GM18499 (cell line): Measurements from ENCODE around the gene INTS1.

Experiments
- ATAC-seq: cut with Tn5 transposase; IDR thresholded peaks from one replicate; pipeline ENCODE4 v1.9.1; 2021; ENCODE audit warnings: moderate number of reproducible peaks; ENCODE audit not compliant: insufficient read depth, unreplicated experiment

Gene INTS1

DNA sequence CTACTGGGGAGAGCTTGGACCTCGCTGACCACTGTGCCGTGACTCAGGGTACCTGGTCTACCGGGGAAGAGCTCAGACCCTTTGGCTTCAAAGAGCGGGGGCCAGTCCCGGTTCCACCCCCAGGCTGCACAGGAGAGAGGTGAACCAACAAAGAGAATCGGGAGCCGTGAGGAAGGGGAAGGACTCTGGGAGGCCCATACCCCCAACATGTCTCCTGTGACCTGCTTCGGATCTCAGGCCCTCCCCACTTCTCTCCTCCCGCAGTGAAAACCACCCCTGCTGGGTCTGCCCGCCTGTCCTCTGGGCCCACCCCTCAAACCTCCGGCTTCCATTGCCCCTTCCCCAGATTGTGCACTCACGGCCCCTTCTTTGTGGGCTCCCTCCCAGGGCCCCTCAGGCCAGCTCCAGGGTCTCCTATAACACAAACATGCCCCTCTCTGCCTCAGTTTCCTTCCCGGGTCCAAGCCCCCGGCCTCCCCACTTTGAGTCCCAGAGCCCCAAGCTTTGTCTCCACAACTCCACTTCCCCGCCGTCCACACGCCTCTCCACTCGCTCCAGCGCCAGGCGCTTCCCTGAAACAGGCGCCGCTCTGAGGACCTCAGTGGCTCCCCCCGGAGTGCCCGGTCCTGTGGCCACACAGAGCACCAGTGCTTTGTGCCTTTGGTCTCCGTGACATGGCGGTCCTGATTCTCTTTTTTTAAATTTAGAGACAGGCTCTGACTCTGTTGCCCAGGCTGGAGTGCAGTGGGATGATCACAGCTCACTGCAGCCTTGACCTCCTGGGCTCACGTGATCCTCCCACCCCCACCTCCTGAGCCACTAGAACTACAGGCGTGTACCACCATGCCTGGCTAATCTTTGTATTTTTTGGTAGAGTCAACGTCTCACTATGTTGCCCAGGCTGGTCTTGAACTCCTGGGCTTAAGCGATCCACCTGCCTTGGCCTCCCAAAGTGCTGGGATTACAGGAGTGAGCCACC, 7.5 kb upstream of the INTS1 start:
- no peak for ATAC-seq

GRCh38 chr7:1510780-1511154, 6.6 kb upstream of the INTS1 start:
- no peak for ATAC-seq

DNA sequence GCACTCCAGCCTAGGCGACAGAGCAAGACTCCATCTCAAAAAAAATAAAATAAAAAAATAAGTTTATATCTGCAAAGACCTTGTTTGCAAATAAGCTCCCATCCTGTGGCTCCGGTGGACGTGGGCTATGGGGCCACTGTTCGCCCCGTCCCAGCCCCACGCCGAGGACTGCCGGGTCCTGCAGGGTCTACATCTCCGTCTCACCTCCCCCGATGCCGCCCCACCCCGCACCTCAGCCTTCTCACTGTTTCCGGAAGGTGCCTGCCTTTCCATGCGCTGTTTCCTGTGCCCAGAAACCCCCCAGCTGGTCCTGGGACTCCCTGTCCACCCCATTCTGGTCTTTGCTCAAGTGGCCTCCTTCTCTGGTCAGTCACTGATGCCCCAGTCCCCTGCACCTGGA, 5.0 kb upstream of the INTS1 start:
- no peak for ATAC-seq

- ATAC-seq, result no peak
Measured at GRCh38 chr7:1508277-1508758, 4.1 kb upstream of the INTS1 start.

GRCh38 chr7:1505731-1506550, 1.8 kb upstream of the INTS1 start:
- no peak for ATAC-seq

DNA sequence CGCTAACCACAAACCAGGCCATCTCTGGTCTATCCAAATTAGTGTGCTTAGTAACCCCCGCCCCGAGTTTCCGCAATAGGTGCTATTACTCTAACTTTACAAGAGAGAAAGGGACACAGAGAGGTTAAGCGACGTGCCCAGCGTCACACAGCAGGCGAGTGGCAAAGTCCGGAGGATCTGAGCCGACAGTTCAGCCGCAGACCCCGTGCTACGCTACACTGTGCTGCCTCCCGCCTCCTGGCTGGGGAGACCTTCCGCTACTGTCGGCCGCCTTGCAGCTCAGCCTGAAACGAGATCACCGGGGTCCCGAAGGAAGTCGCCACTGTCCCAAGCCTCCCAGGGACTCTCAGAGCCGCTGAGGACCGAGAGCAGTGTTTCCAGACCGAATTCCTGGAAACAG, 799 bp downstream of the INTS1 start:
- ATAC-seq, result no peak

GRCh38 chr7:1502845-1503244, 1.3 kb downstream of the INTS1 start:
- no peak for ATAC-seq

GRCh38 chr7:1501487-1502270, 2.5 kb downstream of the INTS1 start:
- no peak for ATAC-seq

- no peak for ATAC-seq
Measured at GRCh38 chr7:1500064-1500807, 4.0 kb downstream of the INTS1 start.

DNA sequence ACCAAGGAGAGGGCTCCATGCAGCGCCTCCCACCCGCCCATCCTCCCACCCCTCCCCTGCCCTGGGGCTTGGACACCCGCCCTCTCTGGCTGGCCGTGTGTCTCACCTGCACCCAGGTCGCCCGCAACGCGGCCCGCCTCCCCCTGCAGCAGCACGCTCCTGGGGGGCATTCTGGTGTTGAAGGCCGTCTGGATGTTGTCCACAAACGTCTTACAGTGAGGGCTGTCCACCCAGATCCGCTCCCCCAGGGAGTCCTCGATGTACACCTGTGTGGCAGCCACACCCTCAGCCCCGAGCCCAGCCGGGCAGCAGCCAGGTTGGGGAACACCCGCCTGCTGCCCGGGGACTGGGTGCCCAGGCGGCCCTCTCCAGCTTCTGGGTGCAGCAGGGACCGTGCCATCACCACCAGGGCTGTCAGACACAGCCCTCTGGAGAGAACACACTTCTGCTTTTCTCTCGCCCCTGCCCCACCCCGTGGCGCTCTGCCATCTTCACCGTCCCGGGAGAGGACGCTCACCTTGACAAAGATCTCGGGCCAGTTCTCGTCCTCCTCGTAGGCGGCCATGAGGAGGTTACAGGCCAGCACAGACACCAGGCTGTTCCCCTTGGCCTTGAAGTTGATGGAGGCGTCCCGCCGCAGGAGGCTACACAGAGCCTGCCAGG, 4.7 kb downstream of the INTS1 start:
- ATAC-seq, result no peak

DNA sequence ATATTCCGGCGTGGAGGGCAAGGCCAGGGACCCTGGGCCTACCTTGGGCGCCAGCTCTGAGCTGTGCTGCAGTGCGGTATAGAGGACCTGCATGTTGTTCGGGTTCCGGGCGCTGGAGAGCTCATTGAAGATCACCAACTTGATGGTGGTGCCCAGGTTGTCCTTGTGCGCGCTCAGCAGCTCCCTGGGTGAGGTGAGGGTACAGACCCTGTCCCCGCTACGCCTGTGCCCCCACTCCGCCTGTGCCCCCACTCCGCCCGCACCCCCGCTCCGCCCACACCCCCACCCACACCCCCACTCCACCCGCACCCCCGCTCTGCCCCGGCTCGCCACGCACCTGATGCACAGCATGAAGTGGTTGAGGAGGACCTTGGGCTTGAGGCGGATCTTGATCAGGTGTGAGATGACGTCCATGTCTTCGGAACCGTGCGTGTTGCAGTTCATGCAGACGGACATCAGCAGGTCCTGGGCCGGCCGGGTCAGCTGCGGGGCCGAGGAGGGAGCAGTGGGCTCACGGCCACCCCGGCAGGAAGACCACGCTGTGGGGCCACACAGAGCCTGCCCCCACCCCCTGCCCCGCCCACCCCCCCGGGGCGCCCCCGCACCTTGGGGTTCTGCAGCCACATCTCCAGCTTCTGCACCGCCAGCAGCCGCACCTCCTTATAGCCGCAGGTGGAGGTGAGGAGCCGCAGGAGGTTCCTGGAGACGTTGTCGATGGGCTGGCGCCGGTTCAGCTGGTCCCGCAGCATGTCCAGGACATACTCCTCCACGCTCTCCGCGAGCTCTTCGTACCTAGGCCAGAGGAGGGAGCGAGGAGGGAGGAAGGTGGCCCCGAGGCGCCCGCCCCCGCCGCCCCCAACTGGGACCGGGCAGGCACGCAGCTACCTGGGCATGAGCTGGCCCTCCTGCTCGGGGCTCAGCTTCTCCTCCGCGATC, 5.6 kb downstream of the INTS1 start:
- ATAC-seq, result no peak

DNA sequence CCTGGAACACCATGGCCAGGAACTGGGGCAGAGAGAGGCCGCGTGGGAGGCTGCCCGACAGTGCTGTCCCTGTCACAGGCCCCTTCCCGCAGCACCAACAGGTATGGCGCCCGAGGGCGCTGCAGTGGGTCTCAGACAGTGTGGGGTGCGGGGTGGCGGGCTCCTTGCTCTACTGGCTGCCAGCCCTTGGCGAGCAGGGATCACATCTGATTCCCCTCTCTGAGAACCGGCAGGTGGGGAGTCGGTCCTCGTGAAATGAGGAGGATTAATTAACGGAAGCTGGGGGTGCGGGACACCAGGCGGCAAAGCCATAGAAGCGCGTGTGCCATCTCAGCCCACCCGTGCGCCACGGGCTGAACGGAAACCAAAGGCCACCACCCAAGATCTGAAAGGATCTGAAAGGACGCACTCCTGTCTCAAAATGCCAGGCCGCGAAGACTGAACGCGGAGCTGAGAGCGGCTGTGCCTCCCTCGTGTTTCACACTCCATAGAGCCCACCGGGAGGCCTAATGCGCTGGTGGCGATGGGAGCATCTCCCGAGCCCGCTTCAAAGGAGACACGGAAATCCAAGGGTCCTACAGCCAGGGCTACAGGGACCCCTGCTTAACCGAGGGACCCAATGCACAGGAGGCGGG, 6.8 kb downstream of the INTS1 start:
- no peak for ATAC-seq

GRCh38 chr7:1496531-1497292, 7.5 kb downstream of the INTS1 start:
- ATAC-seq, result no peak

GRCh38 chr7:1495564-1496242, 8.5 kb downstream of the INTS1 start:
- no peak for ATAC-seq

DNA sequence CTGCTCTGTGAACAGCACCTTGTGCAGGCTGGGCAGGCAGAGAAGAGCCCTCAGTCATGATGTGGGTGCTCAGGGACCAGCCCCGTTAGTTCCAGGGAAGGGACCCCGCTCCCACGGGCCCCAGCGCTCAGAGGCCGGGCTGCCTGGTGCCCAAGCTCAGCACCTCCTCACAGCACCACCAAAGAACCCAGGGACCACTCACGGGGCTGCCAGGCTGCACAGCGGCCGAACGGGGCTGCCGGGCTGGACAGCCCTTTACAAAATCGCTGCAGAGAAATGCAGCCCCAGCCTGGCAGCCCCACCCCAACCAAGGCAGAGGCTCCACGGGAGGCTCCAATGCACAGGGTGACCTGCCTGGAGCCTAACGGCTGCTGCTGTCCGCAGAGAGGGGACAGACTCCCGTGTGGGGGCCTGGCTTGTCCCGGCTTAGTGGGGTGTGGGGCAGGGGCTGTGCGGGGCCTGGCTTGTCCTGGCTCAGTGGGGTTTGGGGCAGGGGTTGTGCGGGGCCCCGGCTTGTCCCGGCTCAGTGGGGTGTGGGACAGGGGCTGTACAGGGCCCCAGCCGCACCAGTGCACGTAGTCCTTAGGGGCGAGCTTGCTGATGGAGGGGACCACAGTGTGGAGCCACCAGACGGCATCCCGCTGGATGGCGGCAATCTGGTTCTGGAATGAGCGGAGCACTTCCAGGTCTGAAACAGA, 9.2 kb downstream of the INTS1 start:
- ATAC-seq, result no peak

DNA sequence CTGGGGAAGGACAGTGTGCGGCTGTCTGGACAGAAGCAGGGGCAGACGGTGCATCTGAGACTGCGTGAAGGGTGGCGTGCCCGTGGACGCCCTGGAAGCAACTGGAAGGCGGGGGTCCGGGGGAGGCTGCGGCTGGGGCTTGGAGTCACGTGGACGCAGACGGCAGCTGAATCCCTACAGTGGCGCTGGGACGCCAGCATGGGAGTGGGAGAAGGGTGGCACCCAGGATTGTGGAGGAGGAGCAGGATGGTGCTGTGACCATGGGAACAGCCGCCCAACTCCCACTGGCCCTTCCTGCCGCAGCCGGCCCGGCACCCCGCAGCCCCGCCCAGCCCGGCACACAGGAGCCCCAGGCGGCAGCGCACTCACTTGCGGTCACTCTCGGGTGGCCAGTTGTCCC, 9.7 kb downstream of the INTS1 start:
- no peak for ATAC-seq
